HCT116 (cell line): ENCODE measurements around the gene SLC25A18.

Source experiments
- EZH2 ChIP-seq: fragments of 200-600 bp; sonication (generic); IDR thresholded peaks from 2 replicates; pipeline ENCODE4 v1.6.1; 2017; ENCODE audit warnings: antibody characterized with exemption, mixed run types
- POLR2A ChIP-seq: IDR thresholded peaks from 2 replicates; pipeline ENCODE4 v1.7.0; 2011; ENCODE audit warnings: borderline replicate concordance; ENCODE audit not compliant: insufficient read depth, insufficient read length; ENCODE audit errors: extremely low read depth
- RAD21 ChIP-seq: IDR thresholded peaks from 2 replicates; pipeline ENCODE4 v1.6.1; 2012; ENCODE audit warnings: low read depth, mild to moderate bottlenecking
- YY1 ChIP-seq: IDR thresholded peaks from 2 replicates; pipeline ENCODE4 v1.6.1; 2011; ENCODE audit warnings: low read length, low read depth, moderate library complexity, mild to moderate bottlenecking; ENCODE audit not compliant: insufficient replicate concordance; ENCODE audit errors: extremely low read depth
- TF ChIP-seq, protein P1 (sequence below), 3 experiments: fragments of 200-600 bp in 1 of 3; sonication (generic) in 1 of 3; IDR thresholded peaks in 2 of 3; conservative IDR thresholded peaks in 1 of 3; 2 replicates each; pipeline ENCODE4 v1.5.1; 2012 to 2017; ENCODE audit warnings: low read depth in 2 of 3, low read length in 2 of 3, antibody characterized with exemption in 1 of 3, borderline replicate concordance in 1 of 3, control low read depth in 1 of 3, mild to moderate bottlenecking in 1 of 3, mixed read lengths in 1 of 3, mixed run types in 1 of 3, moderate library complexity in 1 of 3; ENCODE audit not compliant: insufficient read depth in 1 of 3

DNA sequence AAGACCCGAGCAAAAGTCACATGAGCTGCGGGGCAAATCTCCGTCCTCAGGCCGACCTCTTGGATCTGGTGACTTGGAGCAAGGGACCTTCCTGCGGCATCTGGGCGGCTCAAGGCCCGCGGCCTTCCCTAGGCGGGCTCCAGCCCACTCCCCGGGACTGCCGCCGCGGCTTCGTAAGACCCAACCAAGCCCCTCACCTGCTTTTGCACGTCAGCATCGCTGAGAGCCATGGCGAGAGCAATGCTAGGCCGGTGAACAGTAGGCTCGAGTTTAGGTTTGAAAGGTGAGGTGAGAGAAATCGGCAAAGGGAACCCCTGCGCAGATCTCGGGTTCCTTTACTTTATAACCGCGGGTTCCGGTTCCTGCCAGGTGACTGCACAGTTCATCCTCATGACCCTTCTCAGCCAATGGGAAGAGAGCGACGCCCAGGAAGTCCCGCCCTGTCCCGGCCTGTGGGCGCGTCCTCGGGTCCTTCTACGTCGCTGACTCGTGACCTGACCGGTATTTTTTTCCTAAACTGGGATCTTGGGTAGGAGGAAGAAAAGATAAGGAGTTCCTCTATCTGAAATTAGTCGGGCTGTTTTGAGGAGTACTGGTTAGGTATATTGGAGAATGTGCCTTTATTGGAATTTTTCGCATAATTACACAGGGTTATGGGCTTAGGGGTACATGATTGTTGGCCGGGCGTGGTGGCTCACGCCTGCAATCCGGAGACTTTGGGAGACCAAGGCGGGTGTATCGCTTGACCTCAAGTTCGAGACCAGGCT lies 65.3 kb downstream of the SLC25A18 start, which contains the start of gene ATP6V1E1:
- TF ChIP-seq EZH2 (no peak), RAD21 (no peak), POLR2A (peak; percentile 60), YY1 (no peak)
- TF ChIP-seq, protein P1, sequence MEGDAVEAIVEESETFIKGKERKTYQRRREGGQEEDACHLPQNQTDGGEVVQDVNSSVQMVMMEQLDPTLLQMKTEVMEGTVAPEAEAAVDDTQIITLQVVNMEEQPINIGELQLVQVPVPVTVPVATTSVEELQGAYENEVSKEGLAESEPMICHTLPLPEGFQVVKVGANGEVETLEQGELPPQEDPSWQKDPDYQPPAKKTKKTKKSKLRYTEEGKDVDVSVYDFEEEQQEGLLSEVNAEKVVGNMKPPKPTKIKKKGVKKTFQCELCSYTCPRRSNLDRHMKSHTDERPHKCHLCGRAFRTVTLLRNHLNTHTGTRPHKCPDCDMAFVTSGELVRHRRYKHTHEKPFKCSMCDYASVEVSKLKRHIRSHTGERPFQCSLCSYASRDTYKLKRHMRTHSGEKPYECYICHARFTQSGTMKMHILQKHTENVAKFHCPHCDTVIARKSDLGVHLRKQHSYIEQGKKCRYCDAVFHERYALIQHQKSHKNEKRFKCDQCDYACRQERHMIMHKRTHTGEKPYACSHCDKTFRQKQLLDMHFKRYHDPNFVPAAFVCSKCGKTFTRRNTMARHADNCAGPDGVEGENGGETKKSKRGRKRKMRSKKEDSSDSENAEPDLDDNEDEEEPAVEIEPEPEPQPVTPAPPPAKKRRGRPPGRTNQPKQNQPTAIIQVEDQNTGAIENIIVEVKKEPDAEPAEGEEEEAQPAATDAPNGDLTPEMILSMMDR (IDR thresholded peaks at IDR 0.05 in 2 of 3, conservative IDR thresholded peaks at IDR 0.05 in 1 of 3; ENCODE audit: borderline replicate concordance in 1 of 3, insufficient read depth in 1 of 3, low read depth in 2 of 3, low read length in 2 of 3): no peak
